GM23248 (cell line): Measurements from ENCODE around the gene ATF2. TPM values are rescaled to one million over a fixed set of nuclear protein-coding genes. Genes with fewer than 3 reads are reported as not detected.

ENCODE experiments used
- DNase-seq: peaks from one replicate; pipeline ENCODE4 v3.0.0-alpha.2; 2015
- H2AFZ ChIP-seq: fragments of 200-600 bp; sonication (generic); 2 replicates; pipeline ENCODE4 v1.6.1; 2016; ENCODE audit warnings: antibody characterized with exemption
- H3F3A ChIP-seq: fragments of 200-600 bp; sonication (generic); 2 replicates; pipeline ENCODE4 v1.6.1; 2016; ENCODE audit warnings: mild to moderate bottlenecking, antibody characterized with exemption, mixed run types; ENCODE audit not compliant: insufficient read depth
- H3K27ac ChIP-seq: fragments of 200-600 bp; sonication (generic); 2 replicates; pipeline ENCODE4 v1.5.1; 2016; ENCODE audit warnings: mild to moderate bottlenecking
- H3K27me3 ChIP-seq: fragments of 200-600 bp; sonication (generic); replicated peaks from 2 replicates; pipeline ENCODE4 v1.6.1; 2016; ENCODE audit warnings: mild to moderate bottlenecking; ENCODE audit not compliant: insufficient read depth
- H3K36me3 ChIP-seq: fragments of 200-600 bp; sonication (generic); 2 replicates; pipeline ENCODE4 v1.6.1; 2016; ENCODE audit warnings: low read depth, mild to moderate bottlenecking
- H3K4me1 ChIP-seq: fragments of 200-600 bp; sonication (generic); 2 replicates; pipeline ENCODE4 v1.6.1; 2016; ENCODE audit warnings: mild to moderate bottlenecking; ENCODE audit not compliant: insufficient read depth
- H3K4me2 ChIP-seq: fragments of 200-600 bp; sonication (generic); one replicate; pipeline ENCODE4 v1.6.1; 2016; ENCODE audit warnings: mild to moderate bottlenecking; ENCODE audit not compliant: unreplicated experiment
- H3K4me3 ChIP-seq: fragments of 200-600 bp; sonication (generic); 2 replicates; pipeline ENCODE4 v1.5.1; 2016; ENCODE audit warnings: mild to moderate bottlenecking
- H3K79me2 ChIP-seq: fragments of 200-600 bp; sonication (generic); 2 replicates; pipeline ENCODE4 v1.6.1; 2016; ENCODE audit warnings: mild to moderate bottlenecking; ENCODE audit not compliant: insufficient read depth
- H3K9ac ChIP-seq: fragments of 200-600 bp; sonication (generic); 2 replicates; pipeline ENCODE4 v1.6.1; 2016; ENCODE audit warnings: mild to moderate bottlenecking
- H3K9me2 ChIP-seq: fragments of 200-600 bp; sonication (generic); 2 replicates; pipeline ENCODE4 v1.6.1; 2016; ENCODE audit warnings: mixed run types, mild to moderate bottlenecking, moderate library complexity; ENCODE audit not compliant: insufficient read depth
- H3K9me3 ChIP-seq: fragments of 200-600 bp; sonication (generic); one replicate; pipeline ENCODE4 v1.6.1; 2017; ENCODE audit warnings: low read depth
- H4K20me1 ChIP-seq: fragments of 200-600 bp; sonication (generic); 2 replicates; pipeline ENCODE4 v1.6.0; 2016; ENCODE audit not compliant: insufficient read depth
- EZH2 ChIP-seq: fragments of 200-600 bp; sonication (generic); IDR thresholded peaks from 2 replicates; pipeline ENCODE4 v1.6.1; 2018; ENCODE audit warnings: antibody characterized with exemption, mild to moderate bottlenecking; ENCODE audit not compliant: insufficient read depth, poor library complexity, severe bottlenecking
- EZH2phosphoT487 ChIP-seq: fragments of 200-600 bp; sonication (generic); IDR thresholded peaks from 2 replicates; pipeline ENCODE4 v1.6.1; 2018; ENCODE audit warnings: antibody characterized with exemption, moderate library complexity, mild to moderate bottlenecking, low read depth; ENCODE audit not compliant: insufficient read depth
- WGBS, 2 experiments: methylation state at CpG; one replicate each; pipeline ENCODE4 v1.1.6; 2015 to 2017; ENCODE audit warnings: low lambda C conversion rate in 2 of 2, low coverage in 1 of 2; ENCODE audit errors: missing lambda C conversion rate in 2 of 2; 5-methylcytosine and 5-hydroxymethylcytosine counted together
- in situ Hi-C: fragments of 300-500 bp; cut with MboI; formaldehyde crosslinking; loops from 2 replicates; pipeline ENCODE4 v1.15.0; 2020
- polyA plus RNA-seq: library from polyadenylated mRNA; unstranded; fragments of >200 nt; fragmentation: Nextera tagmentation; extraction: Ambion mirVana; gene quantifications from 2 replicates; pipeline ENCODE4 v1.2.1, GENCODE V29; 2016
- total RNA-seq: library from RNA; depleted of rRNA; stranded (reverse); fragments of >200 nt; shearing (Covaris generic); gene quantifications from 2 replicates; pipeline ENCODE4 v1.2.3, GENCODE V29; 2014

The ATF2 gene
- total and polyA plus RNA-seq, 2 experiments from 2014 or later, result 26.8 to 33.8 TPM

GRCh38 chr2:175030380-175031271 lies 137.4 kb downstream of the ATF2 start:
- DNase-seq, result peak; percentile 67
- Histone ChIP-seq H3K9me2 (no peaks in the 10 kb centered on the region), H3K9me3 (no peaks in the 10 kb centered on the region), H3K9ac (no peak overlapping the region), H3K79me2 (no peaks in the 10 kb centered on the region), H3K4me2 (no peak overlapping the region), H3K27ac (no peak overlapping the region), H4K20me1 (no peaks in the 10 kb centered on the region), H3K36me3 (no peaks in the 10 kb centered on the region), H3K4me3 (no peak overlapping the region), H3F3A (no peaks in the 10 kb centered on the region; the same call in 1 of the 2 replicates), H2AFZ (no peak overlapping the region), H3K4me1 (no peaks in the 10 kb centered on the region), H3K27me3 (no peaks in the 10 kb centered on the region)
- WGBS, 2 experiments, result 63 to 66% methylated on average over 5 of the region's 5 CpGs
- in situ Hi-C loops, result no loop called here
- no peak for TF ChIP-seq EZH2
- TF ChIP-seq EZH2phosphoT487, result no peak

GRCh38 chr2:175027755-175028154 lies 140.2 kb downstream of the ATF2 start:
- no peak overlapping the region for H3K9ac ChIP-seq
- no peaks in the 10 kb centered on the region for H3K4me1 ChIP-seq
- H3K27me3 ChIP-seq, result no peaks in the 10 kb centered on the region
- no peaks in the 10 kb centered on the region for H3K79me2 ChIP-seq
- H4K20me1 ChIP-seq, result no peaks in the 10 kb centered on the region
- in situ Hi-C loops, result no loop called here
- H3K9me2 ChIP-seq, result no peaks in the 10 kb centered on the region
- no peak overlapping the region for H3K4me2 ChIP-seq
- 78 to 83% methylated on average over 3 of the region's 3 CpGs for WGBS, 2 experiments
- no peak overlapping the region for H2AFZ ChIP-seq
- H3K4me3 ChIP-seq, result no peak overlapping the region
- no peaks in the 10 kb centered on the region; the same call in 1 of the 2 replicates for H3F3A ChIP-seq
- H3K27ac ChIP-seq, result no peak overlapping the region
- H3K36me3 ChIP-seq, result no peaks in the 10 kb centered on the region
- no peak for TF ChIP-seq EZH2
- no peak for TF ChIP-seq EZH2phosphoT487
- no peaks in the 10 kb centered on the region for H3K9me3 ChIP-seq
- DNase-seq, result no peak

GRCh38 chr2:175026385-175026784 lies 141.6 kb downstream of the ATF2 start:
- Histone ChIP-seq H3K4me2 (no peak overlapping the region), H3K4me3 (no peak overlapping the region), H3K4me1 (no peaks in the 10 kb centered on the region), H4K20me1 (no peaks in the 10 kb centered on the region), H3K27me3 (no peaks in the 10 kb centered on the region), H3K9ac (no peak overlapping the region), H3K9me3 (no peaks in the 10 kb centered on the region), H3K36me3 (no peaks in the 10 kb centered on the region), H3K79me2 (no peaks in the 10 kb centered on the region), H2AFZ (no peak overlapping the region), H3K27ac (no peak overlapping the region), H3F3A (no peaks in the 10 kb centered on the region; the same call in 1 of the 2 replicates), H3K9me2 (no peaks in the 10 kb centered on the region)
- in situ Hi-C loops, result no loop called here
- TF ChIP-seq EZH2, result no peak
- no peak for DNase-seq
- WGBS, 2 experiments, result 43 to 45% methylated on average over 2 of the region's 2 CpGs

GRCh38 chr2:175025946-175026345 lies 142.1 kb downstream of the ATF2 start:
- no peak for TF ChIP-seq EZH2phosphoT487
- no peak for TF ChIP-seq EZH2
- Histone ChIP-seq H3K9me2 (no peaks in the 10 kb centered on the region), H3K9me3 (no peaks in the 10 kb centered on the region), H3K27me3 (no peaks in the 10 kb centered on the region), H3K4me3 (no peak overlapping the region), H3K4me2 (no peak overlapping the region), H3F3A (no peaks in the 10 kb centered on the region; the same call in 1 of the 2 replicates), H4K20me1 (no peaks in the 10 kb centered on the region), H3K9ac (no peak overlapping the region), H3K79me2 (no peaks in the 10 kb centered on the region), H3K4me1 (no peaks in the 10 kb centered on the region), H3K36me3 (no peaks in the 10 kb centered on the region), H3K27ac (no peak overlapping the region), H2AFZ (no peak overlapping the region)
- peak; percentile 74 for DNase-seq
- in situ Hi-C loops, result no loop called here
- 100% methylated on average over 1 of the region's 1 CpG for WGBS, 2 experiments
